GM18511 (cell line): ENCODE measurements around the gene FOXL2NB.

Experiments used
- ATAC-seq: cut with Tn5 transposase; IDR thresholded peaks from one replicate; pipeline ENCODE4 v1.9.1; 2021; ENCODE audit warnings: mild to moderate bottlenecking, moderate library complexity; ENCODE audit not compliant: unreplicated experiment

FOXL2NB gene

GRCh38 chr3:138987181-138987580 is 40.2 kb downstream of the FOXL2NB start:
- no peak for ATAC-seq

- ATAC-seq: no peak
Observed at GRCh38 chr3:138995706-138996105, 48.7 kb downstream of the FOXL2NB start.
